NCI-H82 treated with DMSO at 0.1 percent for 48 hours (cell line): ENCODE data around the gene TSPAN31.
A peak's percentile ranks its signal among the peaks of the same experiment; 100 is the strongest.
"Not testable (repeated sequence)": the region's sequence is repeated elsewhere in the genome, so short reads cannot be mapped to it uniquely, and the experiment has no call there.

ENCODE experiments used
- DNase-seq: peaks from one replicate; lab custom pipeline; 2025; ENCODE audit not compliant: unreplicated experiment; lab: John Stamatoyannopoulos, UW

TSPAN31 gene, protein sequence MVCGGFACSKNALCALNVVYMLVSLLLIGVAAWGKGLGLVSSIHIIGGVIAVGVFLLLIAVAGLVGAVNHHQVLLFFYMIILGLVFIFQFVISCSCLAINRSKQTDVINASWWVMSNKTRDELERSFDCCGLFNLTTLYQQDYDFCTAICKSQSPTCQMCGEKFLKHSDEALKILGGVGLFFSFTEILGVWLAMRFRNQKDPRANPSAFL

DNA sequence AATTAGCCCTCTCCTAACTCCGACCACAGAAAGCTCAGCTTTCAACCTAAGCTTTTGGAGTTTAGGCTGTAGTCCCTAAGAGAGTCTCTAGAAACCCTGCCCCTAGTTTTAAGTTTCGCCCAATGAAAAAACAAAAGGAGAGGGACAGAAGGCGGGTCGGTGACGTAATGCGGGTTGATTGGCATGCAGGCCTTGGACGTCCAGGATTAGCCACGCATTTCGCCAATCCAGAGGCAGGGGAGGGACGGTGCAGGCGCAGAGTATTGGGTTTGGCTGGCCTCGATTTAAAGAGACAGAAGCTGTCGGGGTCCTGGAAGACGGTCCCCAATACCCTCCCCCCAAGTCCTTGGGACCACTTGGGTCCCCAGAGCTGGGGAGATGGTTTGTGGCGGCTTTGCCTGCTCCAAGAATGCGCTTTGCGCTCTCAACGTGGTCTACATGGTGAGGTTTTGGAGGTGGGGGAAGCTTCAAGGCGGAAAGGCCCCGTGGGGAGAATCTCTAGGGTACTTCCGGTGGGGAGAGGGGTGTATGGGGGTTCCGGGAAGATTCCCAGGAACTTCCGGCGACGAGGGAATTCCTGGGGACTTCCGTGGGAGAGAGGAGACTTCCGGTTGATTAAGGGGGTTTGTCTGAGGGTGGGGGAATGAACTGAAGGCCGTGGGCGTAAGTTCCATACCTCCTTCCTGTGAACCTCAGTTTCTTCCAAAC lies at the start of gene TSPAN31:
Gene TSPAN31 (plus strand): TSS at position 263 of the 708 bp plus-strand sequence. CDS start 116 bp downstream, at position 379.
- DNase-seq, result peak; percentile 98

DNA sequence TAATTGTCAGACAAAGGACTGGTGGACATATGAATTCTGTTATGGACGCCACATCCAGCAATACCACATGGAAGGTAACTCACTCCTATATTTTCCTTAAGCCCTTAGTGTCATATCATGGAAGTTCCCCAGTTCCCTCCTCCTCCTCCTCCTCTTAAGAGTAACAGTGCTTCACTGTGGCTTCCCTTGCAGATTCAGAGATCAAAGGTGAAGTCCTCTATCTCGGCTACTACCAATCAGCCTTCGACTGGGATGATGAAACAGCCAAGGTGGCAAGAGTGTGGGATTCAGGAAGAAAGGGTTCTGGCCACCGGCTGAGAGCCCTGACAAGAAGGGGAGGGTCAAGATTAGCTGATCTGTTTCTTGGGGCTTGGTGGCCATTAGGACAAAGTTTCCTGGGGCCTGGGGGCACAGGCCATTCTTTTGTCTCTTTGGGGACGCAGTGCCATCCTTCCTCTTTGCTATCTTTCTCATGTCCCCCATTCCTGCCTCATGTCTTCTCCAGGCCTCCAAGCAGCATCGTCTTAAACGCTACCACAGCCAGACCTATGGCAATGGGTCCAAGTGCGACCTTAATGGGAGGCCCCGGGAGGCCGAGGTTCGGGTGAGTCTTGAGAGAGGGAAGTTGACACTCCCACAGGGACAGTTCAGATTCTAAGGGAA lies 48.9 kb upstream of the TSPAN31 start:
- no peak for DNase-seq

DNA sequence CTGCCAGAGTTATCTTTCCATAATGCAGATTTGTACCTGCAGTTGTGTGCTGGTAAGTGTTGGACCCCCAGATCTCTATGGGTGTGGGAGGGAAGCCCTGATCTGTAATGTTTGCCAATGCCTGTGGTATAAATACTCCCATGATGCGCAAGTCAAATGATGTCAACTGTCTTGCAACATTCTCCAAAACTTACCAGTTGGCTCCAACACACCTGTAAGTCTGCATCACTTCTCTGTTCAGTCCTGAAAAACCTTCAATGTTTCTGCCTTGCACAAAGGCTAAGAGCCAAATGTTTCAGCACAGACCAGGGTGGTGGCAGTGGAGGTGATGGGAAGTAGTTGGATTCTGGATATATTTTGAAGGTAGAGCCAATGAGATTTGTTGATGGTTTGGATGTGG lies 47.8 kb upstream of the TSPAN31 start:
- no peak for DNase-seq

DNA sequence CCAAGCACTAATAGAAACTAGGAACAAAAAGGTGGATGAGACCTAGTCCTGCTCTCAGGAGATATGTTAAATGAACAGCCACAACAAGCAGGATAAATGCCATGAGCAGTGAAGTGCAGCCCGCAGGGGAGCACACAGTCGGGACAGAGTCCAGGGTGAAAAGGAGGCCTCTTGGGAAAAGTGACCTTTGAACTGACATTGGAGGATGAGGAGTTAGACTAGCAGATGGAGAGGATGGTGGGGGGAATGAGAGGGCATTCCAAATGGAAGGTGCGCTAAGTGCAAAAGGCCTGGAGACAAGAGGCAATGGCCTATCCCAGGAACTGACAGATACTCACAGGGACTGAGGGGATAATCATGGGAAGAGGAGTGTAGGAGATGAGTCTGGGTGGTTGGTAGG lies 46.4 kb upstream of the TSPAN31 start:
- DNase-seq, result no peak

DNA sequence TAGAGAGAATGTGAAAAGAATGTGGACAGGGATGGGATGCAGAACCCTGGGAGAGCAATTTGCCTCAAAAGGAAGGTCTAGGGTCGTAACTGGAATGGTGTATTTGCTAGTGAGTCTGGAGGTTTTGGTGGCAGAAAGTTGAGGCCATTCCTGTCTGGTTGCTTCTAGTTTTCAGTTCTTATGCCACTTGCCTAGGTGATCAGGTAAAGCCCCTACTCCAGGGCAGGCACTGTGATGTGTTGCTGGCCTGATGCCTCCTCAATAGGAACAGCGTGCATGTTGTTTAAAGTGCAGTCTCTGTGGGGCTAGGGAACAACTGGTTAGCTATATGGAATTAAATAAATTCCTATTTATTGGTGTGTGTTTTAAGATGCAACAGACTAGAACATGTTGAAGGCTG lies 44.5 kb upstream of the TSPAN31 start:
- no peak for DNase-seq

DNA sequence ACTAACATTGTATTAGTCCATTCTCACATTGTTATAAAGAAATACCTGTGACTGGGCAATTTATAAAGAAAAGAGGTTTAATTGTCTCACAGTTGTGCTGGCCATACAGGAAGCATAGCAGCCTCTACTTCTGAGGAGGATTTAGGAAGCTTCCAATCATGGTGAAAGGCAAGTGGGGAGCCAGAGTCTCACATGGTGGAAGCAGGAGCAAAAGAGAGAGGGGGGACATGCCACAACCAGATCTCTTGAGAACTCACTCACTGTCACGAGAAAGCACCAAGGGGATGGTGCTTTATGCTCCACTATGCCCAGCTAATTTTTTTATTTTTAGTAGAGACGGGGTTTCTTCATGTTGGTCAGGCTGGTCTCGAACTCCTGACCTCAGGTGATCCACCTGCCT lies 37.6 kb upstream of the TSPAN31 start:
- DNase-seq, result no peak

DNA sequence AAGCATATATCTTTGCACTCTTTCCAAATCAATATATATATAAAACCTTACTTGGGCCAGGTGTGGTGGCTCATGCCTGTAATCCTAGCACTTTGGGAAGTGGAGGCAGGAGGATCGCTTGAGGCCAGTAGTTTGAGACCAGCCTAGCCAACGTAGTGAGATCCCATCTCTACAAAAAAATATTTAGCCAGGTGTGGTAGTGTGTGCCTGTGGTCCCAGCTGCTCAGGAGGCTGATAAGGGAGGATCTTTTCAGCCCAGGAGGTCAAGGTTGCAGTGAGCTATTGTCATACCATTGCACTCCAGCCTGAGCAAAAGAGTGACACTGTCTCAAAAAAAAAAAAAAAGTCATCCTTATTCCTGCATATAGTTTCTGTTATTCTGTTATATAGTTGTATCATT lies 36.5 kb upstream of the TSPAN31 start:
- DNase-seq, result no peak

DNA sequence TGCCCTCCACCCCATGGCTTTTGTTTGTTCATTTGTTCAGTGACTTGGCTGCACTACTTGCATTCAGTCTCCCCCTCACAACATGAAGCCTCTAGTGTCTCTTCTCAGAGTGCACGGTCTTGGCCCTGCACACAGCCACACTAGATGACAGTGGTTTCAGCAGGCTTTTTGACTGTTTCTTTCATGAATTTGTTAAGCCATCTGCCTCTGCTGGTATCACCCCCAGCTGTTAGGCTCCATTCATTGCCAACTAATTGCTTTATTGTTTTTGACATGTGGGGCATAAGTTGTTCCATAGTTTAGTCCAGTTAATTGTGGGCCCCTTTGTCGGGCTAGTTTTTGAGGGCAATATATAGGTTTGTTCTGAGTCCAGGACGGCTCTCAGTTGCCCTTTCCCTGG lies 32.1 kb upstream of the TSPAN31 start:
- no peak for DNase-seq

DNA sequence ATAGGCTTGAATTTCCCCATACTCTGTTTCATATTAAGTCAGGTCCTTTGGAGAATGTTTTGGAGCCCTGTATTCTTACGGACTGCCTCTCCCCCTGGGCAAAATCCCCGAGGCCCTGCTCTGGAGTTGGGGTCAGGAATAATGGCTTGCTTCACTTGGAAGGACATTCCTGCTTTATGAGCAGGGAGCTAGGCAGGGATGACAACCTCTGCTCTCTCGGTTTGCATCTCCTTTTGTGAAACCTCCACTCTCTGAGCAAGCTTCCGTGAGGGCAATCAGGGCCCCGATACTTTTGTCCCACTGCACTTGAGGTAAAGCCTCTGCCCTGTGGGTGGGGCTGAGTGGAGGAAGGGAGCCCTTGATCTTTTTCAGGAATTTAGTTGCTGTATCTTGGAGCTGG lies 31.6 kb upstream of the TSPAN31 start:
- DNase-seq, result no peak

DNA sequence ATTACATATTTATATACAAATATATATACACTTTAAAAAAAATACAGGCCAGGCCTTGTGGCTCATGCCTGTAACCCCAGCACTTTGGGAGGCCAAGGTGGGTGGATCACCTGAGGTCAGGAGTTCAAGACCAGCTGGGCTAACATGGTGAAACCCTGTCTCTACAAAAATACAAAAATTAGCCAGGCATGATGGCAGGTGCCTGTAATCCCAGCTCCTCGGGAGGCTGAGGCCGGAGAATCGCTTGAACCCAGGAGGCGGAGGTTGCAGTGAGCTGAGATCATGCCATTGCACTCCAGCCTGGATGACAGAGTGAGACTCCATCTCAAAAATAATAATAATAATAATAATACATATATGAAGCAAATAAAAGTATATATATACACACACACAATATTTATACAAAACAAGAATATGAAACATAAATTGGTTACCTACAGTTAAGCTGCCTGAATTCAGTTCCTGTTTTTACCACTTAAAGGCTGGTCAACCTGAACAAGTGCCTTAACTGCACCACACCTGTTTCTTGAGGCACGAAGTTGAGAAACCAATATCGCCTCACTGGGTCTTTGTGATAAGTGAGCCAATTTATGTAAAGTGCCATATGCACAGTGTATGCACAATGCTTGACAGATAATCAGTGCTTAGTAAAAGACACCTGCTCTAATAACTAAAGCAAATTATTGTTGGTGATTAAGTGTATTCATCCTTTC lies 29.6 kb upstream of the TSPAN31 start:
- not testable (repeated sequence) for DNase-seq

DNA sequence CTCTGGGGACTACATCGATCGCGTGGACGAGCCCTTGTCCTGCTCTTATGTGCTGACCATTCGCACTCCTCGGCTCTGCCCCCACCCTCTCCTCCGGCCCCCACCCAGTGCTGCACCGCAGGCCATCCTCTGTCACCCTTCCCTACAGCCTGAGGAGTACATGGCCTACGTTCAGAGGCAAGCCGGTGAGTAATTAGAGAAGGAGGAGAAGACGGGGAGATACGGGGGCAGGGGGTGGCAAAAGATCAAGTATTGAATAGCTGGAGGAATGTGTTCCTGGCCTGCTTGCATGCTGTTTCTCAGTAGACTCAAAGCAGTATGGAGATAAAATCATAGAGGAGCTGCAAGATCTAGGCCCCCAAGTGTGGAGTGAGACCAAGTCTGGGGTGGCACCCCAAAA lies 29.1 kb upstream of the TSPAN31 start:
- no peak for DNase-seq

DNA sequence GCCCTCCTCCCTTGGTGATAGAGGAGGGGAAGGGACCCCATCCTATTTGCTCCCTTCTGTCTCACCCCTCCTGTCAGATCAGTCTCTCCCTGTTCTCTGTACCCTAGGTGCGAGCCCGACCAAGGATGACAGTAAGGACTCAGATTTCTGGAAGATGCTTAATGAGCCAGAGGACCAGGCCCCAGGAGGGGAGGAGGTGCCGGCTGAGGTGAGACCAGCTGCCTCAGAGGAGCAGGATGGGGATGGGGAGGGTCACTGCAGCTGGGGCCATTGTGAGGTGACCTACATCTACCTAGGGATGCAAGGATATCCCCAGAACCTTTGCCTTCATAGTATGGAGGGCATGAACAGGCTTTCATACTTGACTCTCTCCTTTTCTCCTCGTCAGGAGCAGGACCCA lies 28.5 kb upstream of the TSPAN31 start:
- no peak for DNase-seq

DNA sequence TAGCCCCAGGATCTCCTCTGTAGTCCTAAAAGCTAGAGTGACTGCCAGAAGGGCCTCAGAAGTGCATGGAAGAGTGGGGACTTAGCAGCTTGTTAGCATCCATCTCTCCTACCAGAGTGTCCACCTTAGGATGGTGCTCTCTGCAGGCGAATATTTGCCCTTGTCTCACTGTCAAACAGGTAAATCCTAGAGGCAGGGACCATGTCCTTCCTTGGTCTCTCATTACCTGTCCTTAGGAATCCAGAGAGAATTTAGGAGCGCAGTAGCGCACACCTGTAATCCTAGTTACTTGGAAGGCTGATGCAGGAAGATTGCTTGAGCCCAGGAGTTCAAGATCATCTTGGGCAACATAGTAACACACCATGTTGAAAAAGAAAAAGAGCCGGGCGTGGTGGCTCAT lies 27.7 kb upstream of the TSPAN31 start:
- no peak for DNase-seq

DNA sequence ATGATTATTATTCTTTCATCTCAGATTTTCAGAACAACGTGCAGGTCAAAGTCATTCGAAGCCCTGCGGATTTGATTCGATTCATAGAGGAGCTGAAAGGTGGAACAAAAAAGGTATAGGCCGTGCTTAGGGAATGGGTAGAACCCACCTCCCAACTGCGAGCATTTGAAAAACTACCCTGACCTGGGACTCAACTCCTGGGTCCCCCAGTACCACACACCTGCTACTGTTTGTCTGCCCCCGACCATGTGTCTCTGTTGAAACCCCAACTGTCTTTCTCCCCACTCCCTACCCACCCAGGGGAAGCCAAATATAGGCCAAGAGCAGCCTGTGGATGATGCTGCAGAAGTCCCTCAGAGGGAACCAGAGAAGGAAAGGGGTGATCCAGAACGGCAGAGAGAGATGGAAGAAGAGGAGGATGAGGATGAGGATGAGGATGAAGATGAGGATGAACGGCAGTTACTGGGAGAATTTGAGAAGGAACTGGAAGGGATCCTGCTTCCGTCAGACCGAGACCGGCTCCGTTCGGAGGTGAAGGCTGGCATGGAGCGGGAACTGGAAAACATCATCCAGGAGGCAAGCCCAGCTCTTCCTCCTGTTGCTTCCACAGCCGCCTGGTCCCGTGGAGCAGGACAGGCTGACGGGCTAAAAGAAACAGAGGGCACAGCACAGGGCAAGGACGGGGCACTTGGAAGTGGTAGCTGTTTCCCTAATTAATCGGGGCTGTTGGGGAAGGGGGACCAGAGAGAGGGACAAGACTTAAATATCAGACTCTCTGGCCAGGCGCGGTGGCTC lies 26.8 kb upstream of the TSPAN31 start:
- no peak for DNase-seq

DNA sequence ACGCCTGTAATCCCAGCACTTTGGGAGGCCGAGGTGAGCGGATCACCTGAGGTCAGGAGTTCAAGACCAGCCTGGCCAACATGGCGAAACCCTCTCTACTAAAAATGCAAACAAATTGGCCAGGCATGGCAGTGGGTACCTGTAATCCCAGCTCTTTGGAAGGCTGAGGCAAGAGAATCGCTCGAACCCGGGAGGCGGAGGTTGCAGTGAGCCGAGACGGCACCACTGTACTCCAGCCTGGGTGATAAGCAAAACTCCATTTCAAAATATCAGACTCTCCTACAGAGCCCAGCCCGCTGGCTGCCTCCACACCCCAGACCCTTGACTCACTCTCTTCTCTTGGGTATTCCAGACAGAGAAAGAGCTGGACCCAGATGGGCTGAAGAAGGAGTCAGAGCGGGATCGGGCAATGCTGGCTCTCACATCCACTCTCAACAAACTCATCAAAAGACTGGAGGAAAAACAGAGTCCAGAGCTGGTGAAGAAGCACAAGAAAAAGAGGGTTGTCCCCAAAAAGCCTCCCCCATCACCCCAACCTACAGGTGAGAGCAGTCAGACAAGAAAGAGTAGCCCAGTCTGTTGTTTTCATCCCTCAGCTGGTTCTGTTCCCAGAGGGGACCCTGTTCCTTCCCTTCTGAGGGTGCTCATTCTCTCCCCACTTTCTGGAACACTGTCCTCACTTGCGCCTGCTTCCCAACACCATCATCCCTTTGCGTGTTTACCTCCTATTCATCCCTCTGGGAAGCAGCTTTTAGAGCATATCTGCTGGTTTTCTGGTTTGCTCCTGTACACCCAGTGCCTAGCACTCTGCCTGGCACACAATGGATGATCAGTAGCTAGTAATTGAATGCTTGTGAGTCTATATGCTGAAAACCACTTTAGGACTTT lies 26.0 kb upstream of the TSPAN31 start:
- no peak for DNase-seq

DNA sequence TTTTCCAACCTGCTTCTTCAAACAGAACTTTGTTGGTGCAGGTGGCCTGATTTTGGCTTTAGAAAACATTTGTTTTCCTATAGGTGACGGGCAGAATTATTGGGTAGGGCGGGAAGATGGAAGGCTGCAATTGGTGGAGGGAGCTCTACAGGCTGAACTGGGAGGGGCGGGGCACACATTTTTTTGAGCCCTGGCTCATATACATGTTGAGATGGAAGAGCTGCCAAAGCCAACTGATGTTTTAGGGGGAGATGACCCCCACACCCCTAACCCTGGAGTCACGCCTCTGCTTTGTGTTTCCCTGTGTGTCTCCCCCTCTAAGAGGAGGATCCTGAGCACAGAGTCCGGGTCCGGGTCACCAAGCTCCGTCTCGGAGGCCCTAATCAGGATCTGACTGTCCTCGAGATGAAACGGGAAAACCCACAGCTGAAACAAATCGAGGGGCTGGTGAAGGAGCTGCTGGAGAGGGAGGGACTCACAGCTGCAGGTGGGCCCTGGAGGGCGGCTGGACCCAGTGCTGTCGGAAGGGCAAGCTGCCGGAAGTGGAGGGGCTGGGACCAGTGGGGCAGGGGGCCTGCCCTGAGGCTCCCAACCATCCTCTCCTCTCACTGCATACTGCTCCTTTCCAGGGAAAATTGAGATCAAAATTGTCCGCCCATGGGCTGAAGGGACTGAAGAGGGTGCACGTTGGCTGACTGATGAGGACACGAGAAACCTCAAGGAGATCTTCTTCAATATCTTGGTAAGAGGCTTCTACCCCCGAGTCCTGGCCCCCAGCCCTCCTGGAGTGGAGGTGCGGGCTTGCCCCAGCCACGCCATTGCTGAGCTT lies 24.8 kb upstream of the TSPAN31 start:
- DNase-seq, result no peak

DNA sequence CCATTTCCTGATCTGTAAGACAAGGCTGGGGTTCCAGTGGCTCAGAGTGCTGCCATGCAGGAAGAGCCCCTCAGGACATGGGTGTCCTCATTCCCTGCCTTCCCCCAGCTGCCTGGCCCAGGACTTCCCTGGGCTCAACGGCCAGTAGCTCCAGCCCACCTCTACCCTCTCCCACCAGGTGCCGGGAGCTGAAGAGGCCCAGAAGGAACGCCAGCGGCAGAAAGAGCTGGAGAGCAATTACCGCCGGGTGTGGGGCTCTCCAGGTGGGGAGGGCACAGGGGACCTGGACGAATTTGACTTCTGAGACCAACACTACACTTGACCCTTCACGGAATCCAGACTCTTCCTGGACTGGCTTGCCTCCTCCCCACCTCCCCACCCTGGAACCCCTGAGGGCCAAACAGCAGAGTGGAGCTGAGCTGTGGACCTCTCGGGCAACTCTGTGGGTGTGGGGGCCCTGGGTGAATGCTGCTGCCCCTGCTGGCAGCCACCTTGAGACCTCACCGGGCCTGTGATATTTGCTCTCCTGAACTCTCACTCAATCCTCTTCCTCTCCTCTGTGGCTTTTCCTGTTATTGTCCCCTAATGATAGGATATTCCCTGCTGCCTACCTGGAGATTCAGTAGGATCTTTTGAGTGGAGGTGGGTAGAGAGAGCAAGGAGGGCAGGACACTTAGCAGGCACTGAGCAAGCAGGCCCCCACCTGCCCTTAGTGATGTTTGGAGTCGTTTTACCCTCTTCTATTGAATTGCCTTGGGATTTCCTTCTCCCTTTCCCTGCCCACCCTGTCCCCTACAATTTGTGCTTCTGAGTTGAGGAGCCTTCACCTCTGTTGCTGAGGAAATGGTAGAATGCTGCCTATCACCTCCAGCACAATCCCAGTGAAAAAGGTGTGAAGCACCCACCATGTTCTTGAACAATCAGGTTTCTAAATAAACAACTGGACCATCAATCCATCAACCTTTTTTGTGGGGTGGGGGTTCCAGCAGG lies 23.9 kb upstream of the TSPAN31 start:
- no peak for DNase-seq
